ENCODE data around the gene ZBTB20. TPM values are rescaled to one million over a fixed set of nuclear protein-coding genes. Genes with fewer than 3 reads are reported as not detected.

The ZBTB20 gene
- polyA plus RNA-seq, 1 donor = 1.1 TPM

DNA sequence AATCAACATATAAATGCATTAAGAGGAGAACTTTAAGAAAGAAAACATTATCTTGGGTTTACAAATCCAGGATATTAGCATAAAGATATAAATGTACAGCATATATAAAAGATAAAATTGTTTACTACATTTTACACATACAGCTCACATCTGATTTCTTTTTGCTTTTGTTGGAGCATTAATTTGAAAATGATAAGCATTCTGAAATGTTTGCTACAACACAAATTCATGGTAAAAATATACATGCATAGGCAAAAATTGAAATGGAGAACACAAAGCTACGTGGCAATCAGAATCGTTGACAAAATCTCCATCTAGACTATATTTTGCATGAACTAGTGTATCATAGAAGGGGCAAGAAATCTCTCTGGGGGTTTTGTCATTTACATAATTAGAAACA is 694.2 kb downstream of the ZBTB20 start:
- Histone ChIP-seq H3K27ac (ENCODE audit: low read length) (no peak overlapping the region), H3K36me3 (ENCODE audit: control insufficient read depth, insufficient read depth, low read length) (no peaks in the 10 kb centered on the region), H3K4me1 (ENCODE audit: control insufficient read depth, insufficient read depth, low read length) (peaks cover 2% of the 10 kb centered on the region), H3K27me3 (ENCODE audit: control insufficient read depth, insufficient read depth, low read length) (no peaks in the 10 kb centered on the region), H3K4me3 (ENCODE audit: low read length) (no peak overlapping the region), H3K9me3 (ENCODE audit: control insufficient read depth, low read depth, low read length) (peaks cover 2% of the 10 kb centered on the region)
- no peak for DNase-seq
- WGBS (ENCODE audit: insufficient coverage, low lambda C conversion rate) = no CpG with 5 or more reads among the region's 2 CpGs

- Histone ChIP-seq H3K4me3 (ENCODE audit: low read length) (no peak overlapping the region), H3K9me3 (ENCODE audit: control insufficient read depth, low read depth, low read length) (peaks cover 2% of the 10 kb centered on the region), H3K27ac (ENCODE audit: low read length) (no peak overlapping the region), H3K36me3 (ENCODE audit: control insufficient read depth, insufficient read depth, low read length) (no peaks in the 10 kb centered on the region), H3K27me3 (ENCODE audit: control insufficient read depth, insufficient read depth, low read length) (no peaks in the 10 kb centered on the region), H3K4me1 (ENCODE audit: control insufficient read depth, insufficient read depth, low read length) (peaks cover 2% of the 10 kb centered on the region)
- no peak for DNase-seq
- no CpG with 5 or more reads among the region's 1 CpG for WGBS (ENCODE audit: insufficient coverage, low lambda C conversion rate)
Measured at GRCh38 chr3:114452256-114452655, 694.8 kb downstream of the ZBTB20 start.

DNA sequence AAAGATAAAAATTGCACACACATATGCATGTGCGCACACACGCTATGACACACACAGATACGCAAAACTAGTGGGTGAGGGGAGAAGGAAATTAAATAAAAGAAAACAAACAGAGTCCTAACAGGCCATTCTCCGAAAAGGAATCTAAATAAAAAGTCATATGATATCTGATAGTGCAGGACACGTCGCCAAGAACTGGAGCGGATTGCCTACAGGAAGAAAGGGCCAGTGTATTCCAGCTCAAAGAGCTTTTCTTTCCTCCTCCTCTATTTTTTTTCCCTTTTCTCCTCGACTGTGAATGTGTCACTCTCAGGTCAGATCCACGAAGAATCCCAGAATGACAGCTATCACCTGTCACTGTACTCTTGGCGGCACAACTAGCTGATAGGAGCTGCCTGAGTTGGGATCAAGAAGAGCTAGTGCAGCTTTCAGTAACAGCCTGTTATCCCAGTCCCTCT is 695.5 kb downstream of the ZBTB20 start:
- H3K27ac ChIP-seq (ENCODE audit: low read length) = no peak overlapping the region
- H3K36me3 ChIP-seq (ENCODE audit: control insufficient read depth, insufficient read depth, low read length) = no peaks in the 10 kb centered on the region
- H3K27me3 ChIP-seq (ENCODE audit: control insufficient read depth, insufficient read depth, low read length) = no peaks in the 10 kb centered on the region
- peaks cover 2% of the 10 kb centered on the region for H3K4me1 ChIP-seq (ENCODE audit: control insufficient read depth, insufficient read depth, low read length)
- no peak overlapping the region for H3K4me3 ChIP-seq (ENCODE audit: low read length)
- 65% methylated on average over 3 of the region's 10 CpGs for WGBS (ENCODE audit: insufficient coverage, low lambda C conversion rate)
- H3K9me3 ChIP-seq (ENCODE audit: control insufficient read depth, low read depth, low read length) = peaks cover 2% of the 10 kb centered on the region
- DNase-seq = peak in 1 of 2 donors; percentile 47

- Histone ChIP-seq H3K36me3 (ENCODE audit: control insufficient read depth, insufficient read depth, low read length) (no peaks in the 10 kb centered on the region), H3K27me3 (ENCODE audit: control insufficient read depth, insufficient read depth, low read length) (no peaks in the 10 kb centered on the region), H3K27ac (ENCODE audit: low read length) (no peak overlapping the region), H3K4me1 (ENCODE audit: control insufficient read depth, insufficient read depth, low read length) (peaks cover 2% of the 10 kb centered on the region), H3K4me3 (ENCODE audit: low read length) (no peak overlapping the region), H3K9me3 (ENCODE audit: control insufficient read depth, low read depth, low read length) (peaks cover 2% of the 10 kb centered on the region)
- WGBS (ENCODE audit: insufficient coverage, low lambda C conversion rate) = 83% methylated on average over 1 of the region's 2 CpGs
- no peak for DNase-seq
Measured at GRCh38 chr3:114451051-114451451, 696.0 kb downstream of the ZBTB20 start.

DNA sequence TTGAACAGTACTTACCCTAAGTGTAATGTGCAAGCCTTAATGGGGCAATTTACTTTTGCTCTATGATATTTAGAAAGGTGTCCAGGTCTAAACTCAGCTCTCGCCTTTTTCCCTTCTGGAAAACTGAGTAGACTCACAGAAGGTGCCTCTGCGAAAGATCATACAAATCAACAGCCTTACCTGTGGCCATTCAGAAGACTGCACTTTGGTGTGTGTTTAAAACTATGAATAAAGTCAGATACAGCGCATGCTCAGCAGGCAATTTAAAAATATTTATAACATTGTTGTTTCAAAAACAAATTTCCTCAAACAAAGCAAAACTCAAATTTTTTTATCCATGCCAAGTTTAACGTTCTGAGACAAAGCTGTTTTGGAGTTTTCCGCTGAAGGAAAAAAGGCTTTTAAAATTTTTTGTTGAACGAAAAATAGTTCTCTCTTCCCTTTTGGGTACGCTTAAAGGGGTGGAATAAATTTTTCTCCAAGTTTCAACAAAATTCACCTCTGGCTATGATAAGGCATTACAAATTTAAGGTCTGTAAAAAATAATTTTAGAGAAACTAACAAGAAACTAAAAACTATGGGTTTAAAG is 697.0 kb downstream of the ZBTB20 start:
- Histone ChIP-seq H3K27me3 (ENCODE audit: control insufficient read depth, insufficient read depth, low read length) (no peaks in the 10 kb centered on the region), H3K27ac (ENCODE audit: low read length) (no peak overlapping the region), H3K4me1 (ENCODE audit: control insufficient read depth, insufficient read depth, low read length) (peaks cover 2% of the 10 kb centered on the region), H3K9me3 (ENCODE audit: control insufficient read depth, low read depth, low read length) (peaks cover 2% of the 10 kb centered on the region), H3K36me3 (ENCODE audit: control insufficient read depth, insufficient read depth, low read length) (no peaks in the 10 kb centered on the region), H3K4me3 (ENCODE audit: low read length) (no peak overlapping the region)
- WGBS (ENCODE audit: insufficient coverage, low lambda C conversion rate) = 88% methylated on average over 2 of the region's 7 CpGs
- no peak for DNase-seq

- peaks cover 2% of the 10 kb centered on the region for H3K4me1 ChIP-seq (ENCODE audit: control insufficient read depth, insufficient read depth, low read length)
- no peaks in the 10 kb centered on the region for H3K36me3 ChIP-seq (ENCODE audit: control insufficient read depth, insufficient read depth, low read length)
- H3K9me3 ChIP-seq (ENCODE audit: control insufficient read depth, low read depth, low read length) = peaks cover 2% of the 10 kb centered on the region
- no peak overlapping the region for H3K4me3 ChIP-seq (ENCODE audit: low read length)
- H3K27ac ChIP-seq (ENCODE audit: low read length) = no peak overlapping the region
- 95% methylated on average over 7 of the region's 9 CpGs for WGBS (ENCODE audit: insufficient coverage, low lambda C conversion rate)
- no peak for DNase-seq
- H3K27me3 ChIP-seq (ENCODE audit: control insufficient read depth, insufficient read depth, low read length) = no peaks in the 10 kb centered on the region
Measured at GRCh38 chr3:114449271-114450007, 697.6 kb downstream of the ZBTB20 start.

DNA sequence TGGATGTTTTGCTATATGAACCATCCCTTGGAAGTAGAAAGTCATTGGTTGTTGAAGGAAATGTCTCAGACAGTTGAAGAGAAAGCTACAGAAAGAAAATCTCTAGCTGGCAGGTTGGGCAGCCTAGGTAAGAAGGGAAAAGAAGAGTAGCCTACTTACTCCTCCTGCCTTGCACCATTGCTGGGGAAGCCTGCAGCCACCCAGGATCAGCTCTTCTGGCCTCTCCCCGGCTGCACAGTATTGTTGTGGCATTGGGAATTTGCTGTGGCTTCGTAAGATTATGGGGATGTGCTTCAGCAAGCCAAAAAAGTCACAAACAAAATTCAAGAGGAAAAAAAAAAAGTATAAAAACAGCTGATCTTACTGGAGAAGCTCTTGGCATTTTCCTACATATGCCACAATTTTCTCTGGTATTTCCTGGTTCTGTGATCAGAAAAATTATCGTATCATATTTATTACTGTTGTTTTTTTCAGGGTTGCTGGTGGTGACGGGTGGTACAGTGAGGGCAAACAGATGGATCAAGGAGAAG is 699.1 kb downstream of the ZBTB20 start:
- Histone ChIP-seq H3K36me3 (ENCODE audit: control insufficient read depth, insufficient read depth, low read length) (no peaks in the 10 kb centered on the region), H3K4me3 (ENCODE audit: low read length) (no peak overlapping the region), H3K4me1 (ENCODE audit: control insufficient read depth, insufficient read depth, low read length) (no peaks in the 10 kb centered on the region), H3K27ac (ENCODE audit: low read length) (no peak overlapping the region), H3K27me3 (ENCODE audit: control insufficient read depth, insufficient read depth, low read length) (no peaks in the 10 kb centered on the region), H3K9me3 (ENCODE audit: control insufficient read depth, low read depth, low read length) (no peaks in the 10 kb centered on the region)
- no peak for DNase-seq
- WGBS (ENCODE audit: insufficient coverage, low lambda C conversion rate) = 100% methylated on average over 1 of the region's 4 CpGs

DNA sequence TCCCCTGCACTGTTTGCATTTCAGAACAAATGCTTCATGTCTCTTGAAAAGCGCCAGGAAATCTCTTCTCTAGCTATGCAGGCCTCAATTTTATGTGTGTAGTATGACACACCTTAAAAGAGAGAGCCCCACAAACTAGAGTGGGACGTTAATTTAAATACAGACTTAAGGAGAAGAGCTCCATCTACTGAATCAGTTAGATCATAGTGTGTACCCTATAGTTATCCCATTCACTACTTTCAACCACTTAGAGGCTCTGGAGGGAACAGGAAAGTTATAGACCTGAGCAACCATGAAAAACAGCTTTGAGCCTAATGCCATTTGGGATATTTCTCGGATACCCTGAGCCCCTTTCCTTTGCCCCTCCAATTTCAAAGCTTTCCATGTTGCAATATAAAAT is 699.5 kb downstream of the ZBTB20 start:
- DNase-seq = no peak
- H3K4me1 ChIP-seq (ENCODE audit: control insufficient read depth, insufficient read depth, low read length) = no peaks in the 10 kb centered on the region
- no peak overlapping the region for H3K4me3 ChIP-seq (ENCODE audit: low read length)
- WGBS (ENCODE audit: insufficient coverage, low lambda C conversion rate) = no CpG with 5 or more reads among the region's 3 CpGs
- H3K27ac ChIP-seq (ENCODE audit: low read length) = no peak overlapping the region
- no peaks in the 10 kb centered on the region for H3K36me3 ChIP-seq (ENCODE audit: control insufficient read depth, insufficient read depth, low read length)
- no peaks in the 10 kb centered on the region for H3K27me3 ChIP-seq (ENCODE audit: control insufficient read depth, insufficient read depth, low read length)
- no peaks in the 10 kb centered on the region for H3K9me3 ChIP-seq (ENCODE audit: control insufficient read depth, low read depth, low read length)

- no peak overlapping the region for H3K27ac ChIP-seq (ENCODE audit: low read length)
- H3K27me3 ChIP-seq (ENCODE audit: control insufficient read depth, insufficient read depth, low read length) = no peaks in the 10 kb centered on the region
- no peaks in the 10 kb centered on the region for H3K9me3 ChIP-seq (ENCODE audit: control insufficient read depth, low read depth, low read length)
- H3K4me3 ChIP-seq (ENCODE audit: low read length) = no peak overlapping the region
- WGBS (ENCODE audit: insufficient coverage, low lambda C conversion rate) = no CpG with 5 or more reads among the region's 5 CpGs
- no peaks in the 10 kb centered on the region for H3K36me3 ChIP-seq (ENCODE audit: control insufficient read depth, insufficient read depth, low read length)
- no peak for DNase-seq
- H3K4me1 ChIP-seq (ENCODE audit: control insufficient read depth, insufficient read depth, low read length) = no peaks in the 10 kb centered on the region
Measured at GRCh38 chr3:114446600-114446999, 700.5 kb downstream of the ZBTB20 start.

DNA sequence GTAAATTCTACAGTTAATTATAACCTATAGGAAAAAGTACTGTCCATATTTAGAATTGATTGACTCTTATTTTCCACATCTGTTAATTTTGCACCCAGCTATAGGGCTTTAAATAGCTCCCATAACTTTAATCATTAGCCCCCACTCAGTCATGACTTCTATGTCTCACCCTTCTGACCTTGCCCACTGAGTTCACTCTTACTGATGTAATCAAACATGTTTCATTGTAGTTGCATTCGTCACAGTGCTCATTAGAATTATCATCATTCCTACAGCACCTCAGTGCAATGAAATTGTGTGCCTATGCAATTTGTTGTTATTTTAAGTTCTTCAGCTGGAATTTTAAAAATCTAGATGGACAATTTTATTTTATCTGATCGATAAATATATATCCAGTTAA is 701.9 kb downstream of the ZBTB20 start:
- no peak for DNase-seq
- no peaks in the 10 kb centered on the region for H3K4me1 ChIP-seq (ENCODE audit: control insufficient read depth, insufficient read depth, low read length)
- 92% methylated on average over 1 of the region's 2 CpGs for WGBS (ENCODE audit: insufficient coverage, low lambda C conversion rate)

More for the DNA sequence above, 701.9 kb downstream of the ZBTB20 start:
- no peak overlapping the region for H3K27ac ChIP-seq (ENCODE audit: low read length)
- no peaks in the 10 kb centered on the region for H3K9me3 ChIP-seq (ENCODE audit: control insufficient read depth, low read depth, low read length)
- H3K4me3 ChIP-seq (ENCODE audit: low read length) = no peak overlapping the region
- H3K36me3 ChIP-seq (ENCODE audit: control insufficient read depth, insufficient read depth, low read length) = no peaks in the 10 kb centered on the region
- no peaks in the 10 kb centered on the region for H3K27me3 ChIP-seq (ENCODE audit: control insufficient read depth, insufficient read depth, low read length)
